ENCODE data around the gene EFL1.

DNA sequence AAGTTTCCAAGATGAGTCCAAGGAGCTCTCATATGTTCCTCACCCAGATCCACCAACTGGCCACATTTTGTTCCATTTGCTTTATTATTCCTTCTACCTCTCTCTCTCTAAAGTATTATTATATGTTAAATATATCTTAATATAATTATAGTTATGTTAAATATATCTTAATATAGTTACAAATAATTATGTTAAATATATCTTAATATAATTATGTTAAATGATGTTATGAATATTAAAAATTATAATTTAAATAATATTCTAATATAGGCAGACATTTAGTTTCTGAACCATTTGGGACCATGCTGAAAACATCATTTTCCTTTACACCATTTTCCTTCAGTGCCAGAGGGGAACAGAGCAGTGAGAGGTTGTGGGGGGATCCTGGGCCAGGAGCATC, 166.7 kb downstream of the EFL1 start:
- TF ChIP-seq POLR2A (IDR thresholded peaks at IDR 0.05), result no peak
- TF ChIP-seq, protein P1, sequence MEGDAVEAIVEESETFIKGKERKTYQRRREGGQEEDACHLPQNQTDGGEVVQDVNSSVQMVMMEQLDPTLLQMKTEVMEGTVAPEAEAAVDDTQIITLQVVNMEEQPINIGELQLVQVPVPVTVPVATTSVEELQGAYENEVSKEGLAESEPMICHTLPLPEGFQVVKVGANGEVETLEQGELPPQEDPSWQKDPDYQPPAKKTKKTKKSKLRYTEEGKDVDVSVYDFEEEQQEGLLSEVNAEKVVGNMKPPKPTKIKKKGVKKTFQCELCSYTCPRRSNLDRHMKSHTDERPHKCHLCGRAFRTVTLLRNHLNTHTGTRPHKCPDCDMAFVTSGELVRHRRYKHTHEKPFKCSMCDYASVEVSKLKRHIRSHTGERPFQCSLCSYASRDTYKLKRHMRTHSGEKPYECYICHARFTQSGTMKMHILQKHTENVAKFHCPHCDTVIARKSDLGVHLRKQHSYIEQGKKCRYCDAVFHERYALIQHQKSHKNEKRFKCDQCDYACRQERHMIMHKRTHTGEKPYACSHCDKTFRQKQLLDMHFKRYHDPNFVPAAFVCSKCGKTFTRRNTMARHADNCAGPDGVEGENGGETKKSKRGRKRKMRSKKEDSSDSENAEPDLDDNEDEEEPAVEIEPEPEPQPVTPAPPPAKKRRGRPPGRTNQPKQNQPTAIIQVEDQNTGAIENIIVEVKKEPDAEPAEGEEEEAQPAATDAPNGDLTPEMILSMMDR (IDR thresholded peaks at IDR 0.05), result no peak

All from body of pancreas (tissue), 4 donors.